GM12878 (cell line): ENCODE measurements around the gene PTPRN2. TPM values are rescaled to one million over a fixed set of nuclear protein-coding genes. Genes with fewer than 3 reads are reported as not detected.

ENCODE experiments used
- ATAC-seq: fragments of 200-7000 bp; cut with Tn5 transposase; 3 replicates; pipeline ENCODE4 v1.9.1; 2020; ENCODE audit warnings: mild to moderate bottlenecking, moderate library complexity
- BruUV-seq: library from RNA; stranded (reverse); fragments of 400-500 nt; replicated peaks from 2 replicates; lab custom pipeline; 2021; lab: Mats Ljungman, UMichigan
- CTCF ChIA-PET: fragments of 300-600 bp; sonication (Branson Sonifier 250); formaldehyde crosslinking; extraction: SDS; loops from one replicate; lab custom pipeline; 2021; ENCODE audit warnings: inconsistent platforms; lab: Yijun Ruan, JAX
- POLR2A ChIA-PET: fragments of 350-600 bp; formaldehyde crosslinking; extraction: SDS; loops from one replicate; lab custom pipeline; 2021; ENCODE audit warnings: inconsistent platforms; lab: Charles Lee
- RAD21 ChIA-PET: fragments of 300-600 bp; sonication (Branson Sonifier 250); formaldehyde crosslinking; loops from one replicate; lab custom pipeline; 2023; ENCODE audit warnings: antibody characterized with exemption; ENCODE audit not compliant: unreplicated experiment; lab: Charles Lee
- SMC1A ChIA-PET: fragments of 300-600 bp; sonication (Branson Sonifier 250); formaldehyde crosslinking; loops from one replicate; lab custom pipeline; 2023; ENCODE audit not compliant: unreplicated experiment, uncharacterized antibody; lab: Charles Lee
- DNase-seq: peaks from one replicate; pipeline ENCODE4 v3.0.0-alpha.2; 2011; ENCODE audit warnings: low read depth, low spot score
- FAIRE-seq: peaks from 3 replicates; lab custom pipeline; 2011; peaks lifted over from hg19 to GRCh38; lab: Jason Lieb, UNC
- H2AFZ ChIP-seq: 2 replicates; pipeline ENCODE4 v1.6.0; 2011; ENCODE audit warnings: low read depth, low read length, control low read depth; ENCODE audit not compliant: control insufficient read depth
- H3K27ac ChIP-seq: 2 replicates; pipeline ENCODE4 v1.5.1; 2011; ENCODE audit warnings: control low read depth; ENCODE audit not compliant: control insufficient read depth, insufficient read depth
- H3K27me3 ChIP-seq, 2 experiments: replicated peaks in 1 of 2; 2 replicates each; pipeline versions ENCODE4 v1.6.0 to v1.6.1; 2011; ENCODE audit warnings: low read length in 1 of 2; ENCODE audit not compliant: control insufficient read depth in 2 of 2, insufficient read depth in 2 of 2
- H3K36me3 ChIP-seq, 2 experiments: 2 replicates each; pipeline ENCODE4 v1.5.1; 2011; ENCODE audit warnings: low read length in 1 of 2; ENCODE audit not compliant: control insufficient read depth in 2 of 2, insufficient read depth in 2 of 2
- H3K4me1 ChIP-seq: 2 replicates; pipeline ENCODE4 v1.6.1; 2011; ENCODE audit warnings: mild to moderate bottlenecking, low read length, moderate library complexity, mixed read lengths; ENCODE audit not compliant: control insufficient read depth, insufficient read depth
- H3K4me2 ChIP-seq: 2 replicates; pipeline ENCODE4 v1.6.0; 2011; ENCODE audit warnings: control low read depth; ENCODE audit not compliant: control insufficient read depth, insufficient read depth
- H3K4me3 ChIP-seq: fragments of 200-600 bp; sonication (generic); 2 replicates; pipeline ENCODE4 v1.5.1; 2016
- H3K79me2 ChIP-seq: 2 replicates; pipeline ENCODE4 v1.6.0; 2011; ENCODE audit warnings: low read length; ENCODE audit not compliant: control insufficient read depth, insufficient read depth
- H3K9ac ChIP-seq: 2 replicates; pipeline ENCODE4 v1.8.0; 2011; ENCODE audit warnings: low read length, control low read depth, mixed read lengths; ENCODE audit not compliant: control insufficient read depth, insufficient read depth
- H3K9me3 ChIP-seq: replicated peaks from 3 replicates; pipeline ENCODE4 v1.5.1; 2011; ENCODE audit warnings: mild to moderate bottlenecking, low read length; ENCODE audit not compliant: control insufficient read depth, insufficient read depth
- H4K20me1 ChIP-seq: 2 replicates; pipeline ENCODE4 v1.6.0; 2011; ENCODE audit not compliant: control insufficient read depth, insufficient read depth
- BACH1 ChIP-seq: fragments of 450-650 bp; IDR thresholded peaks from 2 replicates; pipeline ENCODE4 v1.6.1; 2017; ENCODE audit warnings: mild to moderate bottlenecking, borderline replicate concordance
- GABPA ChIP-seq: IDR thresholded peaks from 2 replicates; pipeline ENCODE4 v1.6.1; 2014; ENCODE audit warnings: antibody characterized with exemption, low read depth, mild to moderate bottlenecking, inconsistent platforms
- MTA3 ChIP-seq: IDR thresholded peaks from 2 replicates; pipeline ENCODE4 v1.6.1; 2012; ENCODE audit warnings: low read length, inconsistent platforms, borderline replicate concordance
- NR2C1 ChIP-seq: fragments of 450-650 bp; IDR thresholded peaks from 2 replicates; pipeline ENCODE4 v1.6.1; 2017; ENCODE audit warnings: antibody characterized with exemption, mild to moderate bottlenecking, moderate library complexity
- PML ChIP-seq: IDR thresholded peaks from 2 replicates; pipeline ENCODE4 v1.6.1; 2012; ENCODE audit warnings: low read length, inconsistent platforms
- SIX5 ChIP-seq: IDR thresholded peaks from 2 replicates; pipeline ENCODE4 v1.6.1; 2011; ENCODE audit warnings: mild to moderate bottlenecking, low read depth, low read length, moderate library complexity; ENCODE audit not compliant: severe bottlenecking
- SMAD5 ChIP-seq: IDR thresholded peaks from 2 replicates; pipeline ENCODE4 v1.6.1; 2016; ENCODE audit warnings: antibody characterized with exemption, low read depth
- SMC3 ChIP-seq: IDR thresholded peaks from 2 replicates; pipeline ENCODE4 v1.6.1; 2011; ENCODE audit warnings: low read length, improper control_type of control experiment, borderline replicate concordance
- SREBF1 ChIP-seq: IDR thresholded peaks from 2 replicates; pipeline ENCODE4 v1.6.1; 2012; ENCODE audit warnings: mild to moderate bottlenecking, low read length
- SUPT20H ChIP-seq: IDR thresholded peaks from 2 replicates; pipeline ENCODE4 v1.6.1; 2011; ENCODE audit warnings: low read depth, mild to moderate bottlenecking, low read length, moderate library complexity, borderline replicate concordance; ENCODE audit not compliant: control insufficient read depth
- ZBED1 ChIP-seq: IDR thresholded peaks from 2 replicates; pipeline ENCODE4 v1.6.1; 2016; ENCODE audit warnings: borderline replicate concordance
- ZBTB40 ChIP-seq: fragments of 450-650 bp; IDR thresholded peaks from 2 replicates; pipeline ENCODE4 v1.6.1; 2016; ENCODE audit warnings: mild to moderate bottlenecking, moderate library complexity, borderline replicate concordance
- ZNF687 ChIP-seq: fragments of 450-650 bp; IDR thresholded peaks from 2 replicates; pipeline ENCODE4 v1.6.1; 2017; ENCODE audit warnings: mild to moderate bottlenecking, moderate library complexity
- WGBS: methylation state at CpG from one replicate; pipeline ENCODE4 v1.1.6; 2016; ENCODE audit warnings: low lambda C conversion rate; ENCODE audit not compliant: insufficient replicate concordance, insufficient coverage; ENCODE audit errors: missing lambda C conversion rate; 5-methylcytosine and 5-hydroxymethylcytosine counted together
- in situ Hi-C: fragments of 300-500 bp; cut with MboI; formaldehyde crosslinking; loops from 9 replicates; pipeline ENCODE4 v1.14.3; 2018; ENCODE audit warnings: mixed read lengths
- intact Hi-C: fragments of 100-400 bp; cut with micrococcal nuclease; formaldehyde crosslinking; loops from one replicate; pipeline ENCODE4 v1.14.2; 2022; ENCODE audit not compliant: unreplicated experiment
- polyA plus RNA-seq, 11 experiments: library from polyadenylated mRNA; depleted of rRNA in 4 of 11; unstranded in 6 of 11; stranded (reverse) in 5 of 11; fragments of >200 nt; fragmentation: Nextera tagmentation in 4 of 11; fragmentation: Illumina TruSeq in 1 of 11; extraction: Ambion mirVana in 4 of 11; extraction: Trizol in 1 of 11; gene quantifications; 1 replicate in 1 of 11; 2 replicates in 10 of 11; pipeline versions ENCODE4 v1.2.1 to v1.2.3, GENCODE V29; 2011 to 2016; ENCODE audit warnings: inconsistent platforms in 2 of 11, missing spikeins in 2 of 11, low read depth in 1 of 11
- total RNA-seq, 4 experiments: library from RNA; depleted of rRNA in 3 of 4; stranded (reverse); fragments of >200 nt in 3 of 4; fragmentation: Illumina TruSeq in 1 of 4; extraction: Trizol in 1 of 4; gene quantifications; 2 replicates each; pipeline versions ENCODE4 v1.2.1 to v1.2.3, GENCODE V29; 2013 to 2021

PTPRN2 gene
- total and polyA plus RNA-seq, 10 of the 15 experiments (the other 5 are each of a cell fraction or from before 2014, with no cell fraction given), result 5.4 TPM; not detected in 9

GRCh38 chr7:157529768-157530560 lies 1057.7 kb downstream of the PTPRN2 start (continued):
- TF ChIP-seq NR2C1, result no peak
- no peak for TF ChIP-seq ZBTB40

GRCh38 chr7:157528785-157529341 lies 1058.8 kb downstream of the PTPRN2 start:
- CTCF ChIA-PET, result interaction anchor here (0.8 kb wide), 1 partner anchor 55 kb away, joined by 3 read pairs; no protein-coding TSS in a partner anchor
- ATAC-seq, result no peak
- WGBS, result 44% methylated on average over 19 of the region's 19 CpGs
- no peak for TF ChIP-seq ZNF687
- TF ChIP-seq GABPA, result no peak
- TF ChIP-seq MTA3, result no peak
- no peak for TF ChIP-seq SMC3
- TF ChIP-seq SREBF1, result no peak
- no peak for TF ChIP-seq ZBED1
- no peak for TF ChIP-seq SIX5
- TF ChIP-seq PML, result no peak
- no peak for TF ChIP-seq BACH1
- TF ChIP-seq SMAD5, result no peak
- TF ChIP-seq SUPT20H, result no peak

More at GRCh38 chr7:157528785-157529341, 1058.8 kb downstream of the PTPRN2 start:
- H3K79me2 ChIP-seq, result no peaks in the 10 kb centered on the region
- no peak overlapping the region for H3K9ac ChIP-seq
- in situ Hi-C loops (no loop called here), intact Hi-C loops (no loop called here)
- no peaks in the 10 kb centered on the region for H3K9me3 ChIP-seq
- H4K20me1 ChIP-seq, result no peaks in the 10 kb centered on the region
- H3K27ac ChIP-seq, result no peak overlapping the region
- H3K4me2 ChIP-seq, result no peak overlapping the region
- ChIA-PET POLR2A (no interaction called here), RAD21 (no interaction called here), SMC1A (no interaction called here)
- DNase-seq, result no peak
- no peaks in the 10 kb centered on the region; a peak in 1 of 4 replicates for H3K36me3 ChIP-seq
- no peaks in the 10 kb centered on the region for H3K27me3 ChIP-seq
- no peak overlapping the region for H2AFZ ChIP-seq
- no peaks in the 10 kb centered on the region for H3K4me1 ChIP-seq
- BruUV-seq, result no TSS peak
- H3K4me3 ChIP-seq, result no peak overlapping the region
- FAIRE-seq, result no peak
